Measurements from ENCODE around the gene CDH4.

CDH4 gene

DNA sequence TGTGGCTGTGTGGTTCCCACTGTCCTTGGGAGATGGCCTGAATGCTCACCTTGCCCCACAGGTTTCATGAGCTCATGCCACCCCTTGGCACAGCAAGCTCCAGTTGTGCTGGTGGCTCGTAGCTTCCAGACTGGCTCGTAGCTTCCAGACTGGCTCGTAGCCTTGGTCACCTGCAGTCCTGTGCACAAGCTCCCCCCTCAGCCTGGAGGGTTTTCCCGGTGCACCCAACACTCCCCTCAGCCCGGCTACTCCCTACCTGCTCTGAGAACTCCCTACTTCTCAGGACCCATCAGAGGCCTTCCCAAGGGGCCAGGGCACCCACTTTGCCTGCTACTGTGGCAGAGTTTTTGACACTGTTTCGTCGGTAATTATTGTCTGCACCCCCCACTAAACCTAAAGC, 528.0 kb downstream of the CDH4 start:
- DNase-seq = no peak

DNA sequence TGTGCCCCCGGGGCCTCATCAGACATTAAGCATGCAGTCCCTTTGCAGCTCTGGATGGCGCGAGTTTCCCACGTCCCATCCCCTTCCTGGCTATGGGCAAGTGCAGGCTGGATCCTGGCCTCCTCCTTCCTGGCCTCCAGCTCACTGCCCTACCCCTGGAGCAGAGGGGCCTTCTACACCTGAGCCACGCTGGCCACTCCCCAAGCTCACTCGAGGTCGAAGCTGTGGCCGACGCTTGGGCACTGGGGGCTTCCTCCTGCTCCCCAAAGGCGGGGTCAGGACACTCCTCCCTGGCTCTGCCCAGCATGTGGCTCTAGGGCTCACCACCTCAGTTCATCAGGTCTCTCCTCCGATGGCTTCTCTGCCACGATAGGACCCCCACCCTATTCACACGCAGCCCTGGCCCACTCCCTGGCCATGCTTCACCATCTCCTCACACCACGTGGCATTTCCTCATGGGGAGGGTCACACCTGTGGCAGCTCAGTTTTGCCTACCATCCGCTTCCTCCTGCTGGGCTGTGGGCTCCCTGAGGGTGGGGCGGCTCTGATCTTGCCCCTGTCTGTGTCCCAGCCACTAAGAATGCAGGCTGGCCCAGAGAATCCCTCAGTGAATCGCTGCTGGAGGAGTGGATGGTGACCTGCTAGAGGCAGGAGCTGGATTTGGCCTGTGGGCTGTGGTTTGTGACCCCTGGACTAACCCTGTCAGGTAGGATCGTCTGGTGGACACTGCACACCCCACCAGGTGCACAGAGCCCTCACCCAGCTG, 532.9 kb downstream of the CDH4 start:
- DNase-seq = no peak

DNA sequence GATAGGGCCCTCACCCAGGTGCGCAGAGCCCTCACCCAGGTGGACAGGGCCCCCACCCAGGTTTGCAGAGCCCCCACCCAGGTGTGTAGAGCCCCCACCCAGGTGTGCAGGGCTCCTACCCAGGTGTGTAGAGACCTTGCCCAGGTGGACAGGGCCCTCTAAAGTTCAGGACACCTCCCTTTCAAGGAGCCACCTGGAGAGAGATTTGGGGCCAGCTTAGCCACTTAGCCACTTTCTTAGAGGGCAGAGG, 533.4 kb downstream of the CDH4 start:
- DNase-seq = no peak

DNA sequence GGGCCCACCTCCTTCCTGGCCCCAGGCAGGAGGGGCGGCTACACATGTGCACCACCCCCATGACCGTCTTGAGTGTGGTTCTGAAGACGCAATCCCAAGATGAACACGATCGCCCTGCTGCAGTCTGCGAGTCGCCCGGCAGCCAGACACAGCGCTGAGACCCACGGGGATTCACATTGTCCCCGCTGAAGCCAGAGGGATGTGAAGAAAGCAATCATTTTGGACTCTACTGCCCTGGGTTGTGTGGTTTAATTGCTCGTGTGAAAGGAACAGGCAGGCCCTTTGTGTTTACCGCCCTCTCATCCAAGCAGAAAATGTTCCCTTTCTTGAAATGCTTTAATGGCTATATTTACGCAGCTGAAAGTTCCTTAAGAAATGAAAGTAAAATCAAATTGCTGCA, 534.2 kb downstream of the CDH4 start:
- peak; percentile 4 for DNase-seq

GRCh38 chr20:61788343-61788742, 536.3 kb downstream of the CDH4 start:
- peak; percentile 7 for DNase-seq

- DNase-seq = no peak
These were observed 537.3 kb downstream of the CDH4 start for GRCh38 chr20:61789329-61789728.

GRCh38 chr20:61790116-61790827, 538.2 kb downstream of the CDH4 start:
- no peak for DNase-seq

GRCh38 chr20:61791995-61792394, 539.9 kb downstream of the CDH4 start:
- peak; percentile 4 for DNase-seq

DNA sequence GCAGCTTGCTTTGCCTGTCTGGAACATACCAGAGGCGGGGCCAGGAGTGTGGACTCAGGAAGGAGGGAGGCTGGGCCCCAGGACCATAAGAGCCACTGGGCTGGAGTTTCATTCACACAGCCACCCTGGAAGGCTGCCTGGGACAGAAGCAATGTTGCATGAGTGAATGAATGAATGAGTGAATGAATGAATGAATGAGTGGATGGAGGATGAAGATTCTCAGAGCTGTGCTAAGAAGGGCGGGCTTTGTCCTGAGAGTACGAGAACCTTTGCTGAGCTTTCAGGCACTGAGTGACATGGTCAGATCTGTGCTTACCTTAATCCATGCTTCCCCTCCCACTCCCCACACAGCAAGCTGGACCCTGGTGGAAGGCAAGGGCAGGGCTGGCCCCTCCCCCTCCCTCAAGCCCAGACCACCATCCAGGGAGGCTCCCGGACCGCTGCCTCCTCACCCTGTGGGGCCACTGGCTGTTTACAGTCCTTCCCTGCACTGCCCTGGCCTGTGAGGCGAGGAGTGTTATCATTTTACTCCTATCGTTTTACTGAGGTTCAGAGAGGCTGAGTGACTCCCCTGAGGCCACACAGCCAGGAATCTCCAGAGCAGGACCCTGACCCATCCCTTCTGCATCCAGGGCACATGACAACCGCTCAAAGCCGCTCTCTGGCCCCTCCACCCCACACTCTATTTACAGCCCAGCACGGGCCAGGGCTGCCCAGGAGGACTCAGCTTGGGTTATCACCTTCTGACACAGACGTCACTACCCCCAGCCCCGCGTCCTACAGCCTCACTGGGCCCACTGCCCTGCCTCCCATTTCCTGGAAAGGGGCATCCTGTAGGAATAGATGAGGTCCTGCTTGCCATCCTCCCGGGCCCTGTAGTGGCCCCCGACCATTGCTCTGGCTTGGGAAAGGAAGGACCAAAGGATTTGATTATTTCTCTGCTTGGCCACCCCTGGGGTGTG, 543.9 kb downstream of the CDH4 start:
- peak; percentile 11 for DNase-seq

DNA sequence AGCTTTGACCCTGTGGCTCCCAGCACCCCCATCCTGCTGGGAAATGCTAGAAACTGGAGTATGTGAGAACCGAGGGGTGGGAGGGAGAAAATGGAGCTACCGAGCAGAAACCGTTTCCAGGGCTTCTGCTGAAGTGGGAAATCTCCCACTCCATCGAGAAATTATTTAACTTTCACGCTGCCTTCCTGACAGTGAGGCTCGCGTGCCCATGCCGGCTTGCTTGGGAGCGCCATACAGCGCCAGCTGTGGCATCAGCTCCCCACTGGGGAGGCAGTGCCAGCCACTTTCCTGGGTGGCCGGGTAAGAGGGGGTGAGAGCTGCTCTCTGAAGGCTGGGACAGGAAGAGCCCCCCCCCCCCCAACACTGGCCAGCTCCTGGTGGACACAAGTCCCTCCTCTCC, 544.7 kb downstream of the CDH4 start:
- no peak for DNase-seq

- peak; percentile 6 for DNase-seq
These were observed 545.1 kb downstream of the CDH4 start for GRCh38 chr20:61797200-61797599.

- DNase-seq = no peak
These were observed 545.9 kb downstream of the CDH4 start for GRCh38 chr20:61797971-61798411.

DNA sequence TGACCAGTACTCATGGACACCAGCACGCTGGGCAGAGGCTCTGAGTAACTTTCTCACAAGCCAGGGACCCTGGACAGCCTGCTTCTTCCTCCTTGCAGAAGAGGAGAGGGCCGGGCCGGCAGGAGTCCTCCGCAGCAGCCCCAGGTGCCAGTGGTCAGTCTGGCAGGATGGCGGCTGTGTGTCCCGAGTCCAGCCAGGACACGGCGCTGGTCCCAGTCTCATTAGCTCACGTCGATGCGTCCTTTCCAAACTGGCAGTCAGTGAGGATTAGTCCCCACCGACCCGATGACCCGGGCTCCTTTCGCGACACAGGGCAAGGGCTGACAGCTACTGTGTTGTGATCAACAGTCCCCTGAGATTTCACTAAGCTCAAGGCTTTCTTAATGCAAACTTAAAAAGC, 546.6 kb downstream of the CDH4 start:
- peak; percentile 14 for DNase-seq

- peak; percentile 16 for DNase-seq
These were observed 547.4 kb downstream of the CDH4 start for GRCh38 chr20:61799394-61799923.

DNA sequence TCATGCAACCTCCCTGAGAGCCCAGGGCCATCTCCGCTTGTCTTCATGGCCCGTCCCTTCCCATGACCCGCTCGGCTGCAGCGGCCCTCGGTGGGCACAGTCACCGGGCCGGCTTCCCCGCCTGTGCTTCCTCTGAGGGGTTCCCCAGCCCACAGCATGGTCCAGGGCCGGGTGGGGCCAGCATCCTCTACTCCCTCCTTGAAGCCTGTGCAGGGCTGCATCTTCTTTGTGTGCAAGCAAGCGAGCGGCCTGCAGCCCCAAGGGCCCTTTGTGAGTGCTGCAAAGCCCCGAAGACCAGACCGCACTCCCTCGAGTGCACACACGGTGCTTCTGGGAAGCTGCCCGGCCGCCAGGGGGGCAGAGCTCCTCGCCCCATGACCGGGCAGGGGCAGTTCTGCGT, 547.9 kb downstream of the CDH4 start:
- peak; percentile 9 for DNase-seq

DNA sequence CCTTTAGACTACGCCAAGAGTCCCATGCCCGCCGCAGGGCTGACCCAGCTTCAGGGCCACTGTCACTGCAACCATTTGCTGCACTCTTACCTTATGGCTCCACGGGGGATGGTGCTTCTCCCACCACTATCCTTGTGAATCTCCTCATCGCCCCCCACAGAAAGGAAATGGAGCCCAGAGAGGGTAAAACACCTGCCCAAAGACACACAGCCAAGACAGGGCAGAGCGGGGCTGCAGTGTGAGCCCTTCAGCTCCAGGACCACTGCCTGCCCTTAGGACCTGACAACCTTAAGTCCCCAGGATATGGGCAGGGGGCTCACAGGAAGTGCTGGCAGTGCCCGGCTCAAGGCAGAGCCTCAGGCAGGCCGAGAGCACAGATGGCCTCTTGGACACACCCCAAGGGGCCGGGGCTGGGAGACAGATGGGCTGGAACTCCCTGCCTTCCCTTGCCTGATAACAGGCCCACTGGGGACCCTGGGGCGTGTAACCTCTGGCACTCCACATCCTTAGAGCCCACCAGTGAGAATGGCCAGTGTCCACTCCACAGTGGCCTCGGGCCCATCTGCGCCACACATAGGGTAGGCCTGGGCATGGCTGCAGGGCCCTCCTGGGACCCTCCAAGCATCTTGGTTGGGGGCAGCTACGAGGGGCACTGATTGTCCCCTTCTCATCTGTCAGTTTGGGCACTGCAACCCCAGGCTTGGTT, 548.5 kb downstream of the CDH4 start:
- no peak for DNase-seq

- DNase-seq = no peak
These were observed 549.0 kb downstream of the CDH4 start for GRCh38 chr20:61801065-61801360.

DNA sequence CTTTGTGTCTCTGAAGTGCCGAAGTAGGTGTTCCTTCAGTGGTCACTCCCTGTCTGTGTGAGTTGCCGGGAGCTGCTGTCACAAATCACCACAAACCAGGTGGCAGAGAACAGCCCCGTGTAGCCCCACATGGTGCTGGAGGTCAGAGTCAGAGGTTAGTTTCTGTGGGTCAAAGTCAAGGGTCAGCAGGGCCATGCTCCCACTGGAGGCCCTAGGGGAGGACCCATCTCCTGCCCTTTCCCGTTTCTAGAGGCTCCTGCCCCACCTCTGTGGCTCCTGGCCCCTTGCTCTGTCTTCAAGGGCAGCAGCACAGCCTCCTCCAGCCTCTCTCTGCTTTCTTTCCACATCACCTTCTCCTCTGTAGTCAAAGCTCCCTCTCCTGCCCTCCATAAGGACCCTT, 549.4 kb downstream of the CDH4 start:
- DNase-seq = no peak

DNA sequence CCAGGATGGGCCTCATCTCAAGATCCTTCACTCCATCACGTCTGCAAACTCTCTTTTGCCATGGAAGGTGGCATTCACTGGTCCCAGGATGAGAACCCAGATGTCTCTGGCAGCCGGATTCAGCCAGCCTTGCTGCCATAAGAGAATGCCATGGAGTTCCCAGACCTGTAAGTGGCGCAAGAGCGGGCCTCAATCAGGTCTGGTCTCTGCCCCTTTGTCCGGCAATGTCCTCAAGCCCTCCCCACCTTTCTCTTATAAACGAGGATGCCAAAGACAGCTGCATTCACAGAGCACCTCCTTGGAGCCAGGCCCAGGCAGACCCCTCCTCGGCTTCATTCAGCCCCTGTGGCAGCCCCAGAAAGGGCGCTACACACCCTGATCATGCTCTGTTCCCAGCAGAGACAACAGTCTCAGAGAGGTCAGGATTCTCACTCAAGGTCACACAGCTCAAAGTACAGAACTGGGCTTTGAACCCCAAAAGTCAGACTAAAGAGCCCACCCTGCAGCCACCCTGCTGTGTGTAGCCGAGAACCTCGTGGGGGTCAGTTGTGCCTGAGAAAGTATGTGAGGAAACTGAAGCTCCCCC, 549.9 kb downstream of the CDH4 start:
- no peak for DNase-seq

DNA sequence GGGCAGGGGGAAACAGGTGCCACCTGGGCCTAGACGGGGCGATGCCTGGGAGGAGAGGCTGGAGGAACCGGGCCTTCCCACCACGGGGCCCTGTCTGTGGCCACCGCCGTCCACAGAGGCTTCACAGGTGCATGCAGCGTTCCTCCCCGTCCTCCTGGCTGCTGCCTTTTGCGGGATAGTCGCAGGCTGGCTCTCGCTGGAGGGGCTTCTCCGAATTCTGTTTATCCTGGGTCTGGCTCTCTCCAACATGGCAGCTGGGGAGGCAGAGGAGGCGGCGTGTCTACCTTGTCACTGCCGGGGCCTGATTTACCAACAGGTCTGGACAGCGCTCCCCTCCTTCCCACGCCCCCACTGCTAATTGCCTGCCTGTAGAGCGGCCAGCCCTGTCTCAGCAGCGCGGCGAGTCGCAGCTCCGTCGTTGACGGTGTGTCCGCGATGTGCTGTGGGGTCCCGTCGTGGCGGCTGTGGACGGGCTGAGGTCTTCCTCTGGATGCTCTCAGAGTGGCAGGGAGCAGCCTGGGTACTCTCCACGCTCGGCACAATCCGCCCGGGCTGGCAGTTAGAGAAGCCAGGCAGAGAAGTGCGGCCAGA, 550.8 kb downstream of the CDH4 start:
- no peak for DNase-seq

DNA sequence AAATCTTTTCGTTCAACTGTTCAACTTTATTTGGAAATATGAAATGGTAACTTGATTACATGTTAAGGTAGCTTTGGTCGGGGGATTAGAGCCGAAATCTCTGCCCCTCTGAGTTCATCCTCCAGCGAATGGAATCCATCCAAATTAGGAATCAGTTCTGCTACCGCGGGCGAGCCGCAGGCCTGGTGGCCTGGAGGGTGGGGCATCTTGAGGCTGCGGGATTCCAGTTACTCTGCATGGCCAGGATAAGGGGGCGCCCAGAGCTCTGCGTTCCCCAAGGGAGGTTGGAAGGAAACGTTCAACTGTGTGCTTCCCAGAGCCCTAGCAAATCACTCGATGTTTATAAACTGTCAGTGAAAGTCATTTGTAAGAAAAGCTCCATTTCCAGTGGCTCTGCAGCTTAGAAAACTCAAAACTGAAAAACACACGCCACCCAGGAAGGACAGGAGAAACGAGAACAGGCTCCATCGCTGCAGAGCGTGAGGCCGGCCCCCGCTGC, 551.4 kb downstream of the CDH4 start:
- DNase-seq = no peak

Measured in right hindlimb (tissue), 1 donor.